GM12878 (cell line): ENCODE data around the gene RPS6KC1. TPM values are rescaled to one million over a fixed set of nuclear protein-coding genes. Genes with fewer than 3 reads are reported as not detected.

Source experiments
- ASH2L ChIP-seq: fragments of 300-600, 200-600 bp; sonication (generic); IDR thresholded peaks from 2 replicates; pipeline ENCODE4 v1.6.1; 2017; ENCODE audit warnings: low read depth, mild to moderate bottlenecking, borderline replicate concordance
- ATF7 ChIP-seq: fragments of 450-650 bp; IDR thresholded peaks from 2 replicates; pipeline ENCODE4 v1.6.1; 2016; ENCODE audit warnings: low read depth, mild to moderate bottlenecking
- BCL11A ChIP-seq: IDR thresholded peaks from 2 replicates; pipeline ENCODE4 v1.6.1; 2011; ENCODE audit warnings: low read depth, low read length
- FOS ChIP-seq: IDR thresholded peaks from 3 replicates; pipeline ENCODE4 v1.6.1; 2011; ENCODE audit warnings: borderline replicate concordance; ENCODE audit not compliant: insufficient read length; ENCODE audit errors: extremely low read depth
- HCFC1 ChIP-seq: fragments of 150-350 bp; IDR thresholded peaks from 2 replicates; pipeline ENCODE4 v1.6.1; 2014; ENCODE audit warnings: low read length
- IRF4 ChIP-seq: IDR thresholded peaks from 2 replicates; pipeline ENCODE4 v1.6.1; 2011; ENCODE audit warnings: low read depth, low read length
- MTA3 ChIP-seq: IDR thresholded peaks from 2 replicates; pipeline ENCODE4 v1.6.1; 2012; ENCODE audit warnings: low read length, inconsistent platforms, borderline replicate concordance
- MYB ChIP-seq: fragments of 150-350 bp; IDR thresholded peaks from 2 replicates; pipeline ENCODE4 v1.6.1; 2014; ENCODE audit warnings: mild to moderate bottlenecking, low read depth, low read length, borderline replicate concordance
- NR2C1 ChIP-seq: fragments of 450-650 bp; IDR thresholded peaks from 2 replicates; pipeline ENCODE4 v1.6.1; 2017; ENCODE audit warnings: antibody characterized with exemption, mild to moderate bottlenecking, moderate library complexity
- PML ChIP-seq: IDR thresholded peaks from 2 replicates; pipeline ENCODE4 v1.6.1; 2012; ENCODE audit warnings: low read length, inconsistent platforms
- RELA ChIP-seq: fragments of 450-650 bp; IDR thresholded peaks from 2 replicates; pipeline ENCODE4 v1.8.0; 2014; ENCODE audit warnings: borderline replicate concordance; ENCODE audit not compliant: partially characterized antibody
- SIX5 ChIP-seq: IDR thresholded peaks from 2 replicates; pipeline ENCODE4 v1.6.1; 2011; ENCODE audit warnings: mild to moderate bottlenecking, low read depth, low read length, moderate library complexity; ENCODE audit not compliant: severe bottlenecking
- SP1 ChIP-seq: IDR thresholded peaks from one replicate; pipeline ENCODE4 v1.6.1; 2011; ENCODE audit warnings: low read depth, low read length
- SRF ChIP-seq, 2 experiments: IDR thresholded peaks; 2 replicates each; pipeline ENCODE4 v1.6.1; 2011; ENCODE audit warnings: low read depth in 2 of 2, low read length in 2 of 2, mild to moderate bottlenecking in 1 of 2, moderate library complexity in 1 of 2
- TCF7 ChIP-seq: IDR thresholded peaks from 2 replicates; pipeline ENCODE4 v1.6.1; 2014; ENCODE audit warnings: antibody characterized with exemption, borderline replicate concordance
- polyA plus RNA-seq, 11 experiments: library from polyadenylated mRNA; depleted of rRNA in 4 of 11; unstranded in 6 of 11; stranded (reverse) in 5 of 11; fragments of >200 nt; fragmentation: Nextera tagmentation in 4 of 11; fragmentation: Illumina TruSeq in 1 of 11; extraction: Ambion mirVana in 4 of 11; extraction: Trizol in 1 of 11; gene quantifications; 1 replicate in 1 of 11; 2 replicates in 10 of 11; pipeline versions ENCODE4 v1.2.1 to v1.2.3, GENCODE V29; 2011 to 2016; ENCODE audit warnings: inconsistent platforms in 2 of 11, missing spikeins in 2 of 11, low read depth in 1 of 11
- total RNA-seq, 4 experiments: library from RNA; depleted of rRNA in 3 of 4; stranded (reverse); fragments of >200 nt in 3 of 4; fragmentation: Illumina TruSeq in 1 of 4; extraction: Trizol in 1 of 4; gene quantifications; 2 replicates each; pipeline versions ENCODE4 v1.2.1 to v1.2.3, GENCODE V29; 2013 to 2021
- TF ChIP-seq, protein P1 (sequence below): fragments of 450-650 bp; IDR thresholded peaks from 2 replicates; pipeline ENCODE4 v1.6.1; 2017; ENCODE audit warnings: borderline replicate concordance
- TF ChIP-seq, protein P2 (sequence below): fragments of 450-650 bp; IDR thresholded peaks from 2 replicates; pipeline ENCODE4 v1.6.1; 2017; ENCODE audit warnings: mild to moderate bottlenecking
- TF ChIP-seq, protein P3 (sequence below): IDR thresholded peaks from 2 replicates; pipeline ENCODE4 v1.6.1; 2011; ENCODE audit warnings: borderline replicate concordance, low read depth, mild to moderate bottlenecking, moderate library complexity, mixed read lengths, low read length; ENCODE audit not compliant: insufficient read depth; ENCODE audit errors: extremely low read length
- TF ChIP-seq, protein P4 (sequence below): fragments of 450-650 bp; IDR thresholded peaks from 2 replicates; pipeline ENCODE4 v1.6.1; 2018; ENCODE audit warnings: borderline replicate concordance, mild to moderate bottlenecking; ENCODE audit not compliant: partially characterized antibody
- TF ChIP-seq, protein P5 (sequence below), 3 experiments: IDR thresholded peaks in 2 of 3; conservative IDR thresholded peaks in 1 of 3; 2 replicates each; pipeline ENCODE4 v1.5.1; 2011; ENCODE audit warnings: low read depth in 3 of 3, low read length in 3 of 3, mild to moderate bottlenecking in 3 of 3, control low read depth in 2 of 3, moderate library complexity in 2 of 3, inconsistent platforms in 1 of 3, mixed read lengths in 1 of 3; ENCODE audit not compliant: control insufficient read depth in 2 of 3, insufficient read depth in 1 of 3; ENCODE audit errors: extremely low read depth in 1 of 3

Gene RPS6KC1
- total and polyA plus RNA-seq, 10 of the 15 experiments (the other 5 are each of a cell fraction or from before 2014, with no cell fraction given) = 2.9 to 17.3 (median 12.2) TPM

DNA sequence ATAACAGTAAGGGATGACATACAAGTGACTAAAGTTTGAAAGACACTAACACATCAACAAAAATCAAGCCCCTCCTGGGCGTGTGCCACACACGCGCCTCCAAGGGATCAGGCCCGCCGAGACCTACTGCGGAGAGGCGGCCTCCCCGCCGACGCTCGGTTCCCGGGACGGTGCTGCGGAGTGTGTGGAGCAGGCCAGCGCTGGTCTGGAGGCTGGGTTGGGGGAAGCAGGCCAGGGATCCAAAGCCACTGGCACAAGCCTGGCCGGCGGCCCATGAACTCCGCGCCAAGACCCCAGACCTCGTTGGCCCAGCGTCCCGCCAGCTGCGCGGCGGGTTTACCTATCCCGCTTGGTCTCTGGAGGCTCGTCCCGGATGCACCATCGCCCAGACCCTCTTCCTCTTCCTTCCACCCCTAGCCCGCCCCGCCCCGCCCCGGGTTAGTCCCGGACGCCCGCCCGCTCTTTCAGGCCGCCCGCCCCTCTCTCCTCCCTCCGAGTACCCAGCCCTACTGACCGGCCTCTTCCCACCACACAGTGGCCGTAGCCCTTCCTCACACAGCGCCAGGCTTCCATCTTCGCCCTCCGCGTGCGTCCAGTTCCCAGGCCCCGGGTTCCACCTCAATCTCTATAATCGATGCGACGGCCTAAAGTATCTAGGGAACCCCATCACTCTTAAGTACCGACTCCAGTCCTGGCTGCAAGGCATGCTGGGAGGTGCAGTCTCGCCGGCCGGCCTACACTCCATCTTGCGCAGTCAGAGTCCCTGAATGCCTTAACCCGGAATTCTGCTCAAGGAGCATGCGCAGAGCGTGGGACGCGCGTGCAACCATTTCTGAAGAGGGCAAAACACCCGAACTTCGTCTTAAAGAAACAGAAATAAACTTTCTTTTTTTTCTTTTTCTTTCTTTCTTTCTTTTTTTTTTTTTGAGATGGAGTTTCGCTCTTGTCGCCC lies 35.7 kb upstream of the RPS6KC1 start, which contains the start of gene ANGEL2 (continued):
- TF ChIP-seq, protein P1, sequence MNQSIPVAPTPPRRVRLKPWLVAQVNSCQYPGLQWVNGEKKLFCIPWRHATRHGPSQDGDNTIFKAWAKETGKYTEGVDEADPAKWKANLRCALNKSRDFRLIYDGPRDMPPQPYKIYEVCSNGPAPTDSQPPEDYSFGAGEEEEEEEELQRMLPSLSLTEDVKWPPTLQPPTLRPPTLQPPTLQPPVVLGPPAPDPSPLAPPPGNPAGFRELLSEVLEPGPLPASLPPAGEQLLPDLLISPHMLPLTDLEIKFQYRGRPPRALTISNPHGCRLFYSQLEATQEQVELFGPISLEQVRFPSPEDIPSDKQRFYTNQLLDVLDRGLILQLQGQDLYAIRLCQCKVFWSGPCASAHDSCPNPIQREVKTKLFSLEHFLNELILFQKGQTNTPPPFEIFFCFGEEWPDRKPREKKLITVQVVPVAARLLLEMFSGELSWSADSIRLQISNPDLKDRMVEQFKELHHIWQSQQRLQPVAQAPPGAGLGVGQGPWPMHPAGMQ = no peak
- TF ChIP-seq ASH2L = no peak
- TF ChIP-seq, protein P2, sequence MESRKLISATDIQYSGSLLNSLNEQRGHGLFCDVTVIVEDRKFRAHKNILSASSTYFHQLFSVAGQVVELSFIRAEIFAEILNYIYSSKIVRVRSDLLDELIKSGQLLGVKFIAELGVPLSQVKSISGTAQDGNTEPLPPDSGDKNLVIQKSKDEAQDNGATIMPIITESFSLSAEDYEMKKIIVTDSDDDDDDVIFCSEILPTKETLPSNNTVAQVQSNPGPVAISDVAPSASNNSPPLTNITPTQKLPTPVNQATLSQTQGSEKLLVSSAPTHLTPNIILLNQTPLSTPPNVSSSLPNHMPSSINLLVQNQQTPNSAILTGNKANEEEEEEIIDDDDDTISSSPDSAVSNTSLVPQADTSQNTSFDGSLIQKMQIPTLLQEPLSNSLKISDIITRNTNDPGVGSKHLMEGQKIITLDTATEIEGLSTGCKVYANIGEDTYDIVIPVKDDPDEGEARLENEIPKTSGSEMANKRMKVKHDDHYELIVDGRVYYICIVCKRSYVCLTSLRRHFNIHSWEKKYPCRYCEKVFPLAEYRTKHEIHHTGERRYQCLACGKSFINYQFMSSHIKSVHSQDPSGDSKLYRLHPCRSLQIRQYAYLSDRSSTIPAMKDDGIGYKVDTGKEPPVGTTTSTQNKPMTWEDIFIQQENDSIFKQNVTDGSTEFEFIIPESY = no peak
- peak; percentile 87 for TF ChIP-seq HCFC1
- TF ChIP-seq IRF4 = no peak
- no peak for TF ChIP-seq SRF (IDR thresholded peaks at IDR 0.05; ENCODE audit: low read depth in 2 of 2, low read length in 2 of 2)
- TF ChIP-seq, protein P3, sequence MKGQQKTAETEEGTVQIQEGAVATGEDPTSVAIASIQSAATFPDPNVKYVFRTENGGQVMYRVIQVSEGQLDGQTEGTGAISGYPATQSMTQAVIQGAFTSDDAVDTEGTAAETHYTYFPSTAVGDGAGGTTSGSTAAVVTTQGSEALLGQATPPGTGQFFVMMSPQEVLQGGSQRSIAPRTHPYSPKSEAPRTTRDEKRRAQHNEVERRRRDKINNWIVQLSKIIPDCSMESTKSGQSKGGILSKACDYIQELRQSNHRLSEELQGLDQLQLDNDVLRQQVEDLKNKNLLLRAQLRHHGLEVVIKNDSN = no peak
- no peak for TF ChIP-seq BCL11A
- peak; percentile 91 for TF ChIP-seq NR2C1
- TF ChIP-seq SP1 = no peak
- TF ChIP-seq PML = peak; percentile 68; the same call in 1 of the 2 replicates
- TF ChIP-seq MYB = no peak
- TF ChIP-seq ATF7 = peak; percentile 47; the same call in 1 of the 2 replicates
- TF ChIP-seq SIX5 = peak; percentile 80
- no peak for TF ChIP-seq TCF7
- no peak for TF ChIP-seq FOS
- TF ChIP-seq RELA = peak; percentile 23
- TF ChIP-seq MTA3 = no peak
- TF ChIP-seq, protein P4, sequence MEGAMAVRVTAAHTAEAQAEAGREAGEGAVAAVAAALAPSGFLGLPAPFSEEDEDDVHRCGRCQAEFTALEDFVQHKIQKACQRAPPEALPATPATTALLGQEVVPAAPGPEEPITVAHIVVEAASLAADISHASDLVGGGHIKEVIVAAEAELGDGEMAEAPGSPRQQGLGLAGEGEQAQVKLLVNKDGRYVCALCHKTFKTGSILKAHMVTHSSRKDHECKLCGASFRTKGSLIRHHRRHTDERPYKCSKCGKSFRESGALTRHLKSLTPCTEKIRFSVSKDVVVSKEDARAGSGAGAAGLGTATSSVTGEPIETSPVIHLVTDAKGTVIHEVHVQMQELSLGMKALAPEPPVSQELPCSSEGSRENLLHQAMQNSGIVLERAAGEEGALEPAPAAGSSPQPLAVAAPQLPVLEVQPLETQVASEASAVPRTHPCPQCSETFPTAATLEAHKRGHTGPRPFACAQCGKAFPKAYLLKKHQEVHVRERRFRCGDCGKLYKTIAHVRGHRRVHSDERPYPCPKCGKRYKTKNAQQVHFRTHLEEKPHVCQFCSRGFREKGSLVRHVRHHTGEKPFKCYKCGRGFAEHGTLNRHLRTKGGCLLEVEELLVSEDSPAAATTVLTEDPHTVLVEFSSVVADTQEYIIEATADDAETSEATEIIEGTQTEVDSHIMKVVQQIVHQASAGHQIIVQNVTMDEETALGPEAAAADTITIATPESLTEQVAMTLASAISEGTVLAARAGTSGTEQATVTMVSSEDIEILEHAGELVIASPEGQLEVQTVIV = peak; percentile 81
- TF ChIP-seq, protein P5, sequence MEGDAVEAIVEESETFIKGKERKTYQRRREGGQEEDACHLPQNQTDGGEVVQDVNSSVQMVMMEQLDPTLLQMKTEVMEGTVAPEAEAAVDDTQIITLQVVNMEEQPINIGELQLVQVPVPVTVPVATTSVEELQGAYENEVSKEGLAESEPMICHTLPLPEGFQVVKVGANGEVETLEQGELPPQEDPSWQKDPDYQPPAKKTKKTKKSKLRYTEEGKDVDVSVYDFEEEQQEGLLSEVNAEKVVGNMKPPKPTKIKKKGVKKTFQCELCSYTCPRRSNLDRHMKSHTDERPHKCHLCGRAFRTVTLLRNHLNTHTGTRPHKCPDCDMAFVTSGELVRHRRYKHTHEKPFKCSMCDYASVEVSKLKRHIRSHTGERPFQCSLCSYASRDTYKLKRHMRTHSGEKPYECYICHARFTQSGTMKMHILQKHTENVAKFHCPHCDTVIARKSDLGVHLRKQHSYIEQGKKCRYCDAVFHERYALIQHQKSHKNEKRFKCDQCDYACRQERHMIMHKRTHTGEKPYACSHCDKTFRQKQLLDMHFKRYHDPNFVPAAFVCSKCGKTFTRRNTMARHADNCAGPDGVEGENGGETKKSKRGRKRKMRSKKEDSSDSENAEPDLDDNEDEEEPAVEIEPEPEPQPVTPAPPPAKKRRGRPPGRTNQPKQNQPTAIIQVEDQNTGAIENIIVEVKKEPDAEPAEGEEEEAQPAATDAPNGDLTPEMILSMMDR (IDR thresholded peaks at IDR 0.05 in 2 of 3, conservative IDR thresholded peaks at IDR 0.05 in 1 of 3; ENCODE audit: control insufficient read depth in 2 of 3, extremely low read depth in 1 of 3, insufficient read depth in 1 of 3, low read depth in 3 of 3, low read length in 3 of 3) = no peak
